Mucosa of rectum (tissue), 2 donors: ENCODE measurements around the gene ACTN3.

Source experiments
- H3K27ac ChIP-seq, 2 donors: one replicate each; pipeline ENCODE4 v1.7.0; 2013; ENCODE audit warnings: inconsistent platforms in 2 of 2, low read depth in 2 of 2, low read length in 2 of 2
- H3K27me3 ChIP-seq, 2 donors: one replicate each; pipeline ENCODE4 v1.7.0; 2013; ENCODE audit warnings: low read length in 2 of 2; ENCODE audit not compliant: control insufficient read depth in 2 of 2, insufficient read depth in 2 of 2
- H3K36me3 ChIP-seq, 2 donors: one replicate each; pipeline ENCODE4 v1.7.0; 2013; ENCODE audit warnings: low read length in 2 of 2; ENCODE audit not compliant: control insufficient read depth in 2 of 2, insufficient read depth in 2 of 2
- H3K4me1 ChIP-seq, 2 donors: one replicate each; pipeline ENCODE4 v1.7.0; 2013; ENCODE audit warnings: low read length in 2 of 2, mild to moderate bottlenecking in 1 of 2; ENCODE audit not compliant: control insufficient read depth in 2 of 2, insufficient read depth in 2 of 2
- H3K4me3 ChIP-seq, 2 donors: one replicate each; pipeline ENCODE4 v1.7.0; 2013; ENCODE audit warnings: low read length in 2 of 2
- H3K9ac ChIP-seq, 2 donors: one replicate each; pipeline ENCODE4 v1.7.0; 2013; ENCODE audit warnings: low read length in 2 of 2, low read depth in 1 of 2, mild to moderate bottlenecking in 1 of 2
- H3K9me3 ChIP-seq, 2 donors: one replicate each; pipeline ENCODE4 v1.7.0; 2013; ENCODE audit warnings: low read length in 2 of 2; ENCODE audit not compliant: control insufficient read depth in 2 of 2
- donor health status: healthy.
- donor health status: Normal muscosa, but diverticular disease.

The ACTN3 gene

DNA sequence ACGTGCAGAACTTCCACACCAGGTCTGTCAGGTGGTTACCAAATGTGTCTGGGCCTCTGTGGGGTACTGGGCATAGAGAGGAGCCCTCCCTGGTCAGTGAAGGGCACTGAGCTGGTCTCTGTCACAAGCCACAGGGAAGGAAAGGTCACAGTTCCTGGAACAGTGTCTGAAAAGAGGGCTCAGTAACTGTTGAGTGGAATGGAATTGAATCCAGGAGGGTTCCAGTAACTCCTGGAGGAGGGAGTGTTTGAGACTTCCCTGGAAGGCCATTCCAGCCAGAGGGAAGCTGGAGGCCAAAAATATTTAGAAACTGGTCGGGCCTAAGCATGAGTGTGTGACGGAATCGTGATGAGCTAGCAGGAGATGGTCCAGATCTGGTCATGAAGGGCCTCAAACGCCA, 7.9 kb downstream of the ACTN3 start:
- Histone ChIP-seq H3K9me3 (no peaks in the 10 kb centered on the region), H3K27ac (no peak overlapping the region), H3K9ac (no peak overlapping the region), H3K27me3 (peaks cover 2 to 5% of the 10 kb centered on the region in 2 donors), H3K4me3 (no peak overlapping the region), H3K4me1 (peaks cover 0 to 2% of the 10 kb centered on the region in 2 donors), H3K36me3 (no peaks in the 10 kb centered on the region)

DNA sequence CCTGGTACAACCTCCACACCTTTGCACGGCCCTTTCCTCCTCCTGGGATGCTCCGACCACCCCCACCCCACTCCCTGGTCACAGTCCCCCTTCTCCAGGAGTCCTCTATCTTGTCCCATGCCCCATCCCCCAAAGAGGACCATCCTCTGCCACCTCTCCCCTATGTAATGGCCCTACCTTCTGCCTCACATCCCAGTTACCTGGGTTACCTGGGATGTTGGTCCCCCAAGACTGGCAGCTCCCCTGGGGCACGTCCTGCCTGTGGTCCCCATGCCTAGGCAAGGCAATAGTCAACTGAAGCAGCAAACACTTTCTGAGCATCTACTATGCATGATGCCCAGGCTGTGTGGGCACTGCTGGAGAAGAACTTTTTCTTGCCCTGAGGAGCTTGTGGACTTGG, 8.7 kb downstream of the ACTN3 start:
- Histone ChIP-seq H3K4me3 (no peak overlapping the region), H3K9ac (no peak overlapping the region), H3K27me3 (peaks cover 2 to 5% of the 10 kb centered on the region in 2 donors), H3K27ac (no peak overlapping the region), H3K36me3 (no peaks in the 10 kb centered on the region), H3K9me3 (no peaks in the 10 kb centered on the region), H3K4me1 (peaks cover 0 to 2% of the 10 kb centered on the region in 2 donors)

DNA sequence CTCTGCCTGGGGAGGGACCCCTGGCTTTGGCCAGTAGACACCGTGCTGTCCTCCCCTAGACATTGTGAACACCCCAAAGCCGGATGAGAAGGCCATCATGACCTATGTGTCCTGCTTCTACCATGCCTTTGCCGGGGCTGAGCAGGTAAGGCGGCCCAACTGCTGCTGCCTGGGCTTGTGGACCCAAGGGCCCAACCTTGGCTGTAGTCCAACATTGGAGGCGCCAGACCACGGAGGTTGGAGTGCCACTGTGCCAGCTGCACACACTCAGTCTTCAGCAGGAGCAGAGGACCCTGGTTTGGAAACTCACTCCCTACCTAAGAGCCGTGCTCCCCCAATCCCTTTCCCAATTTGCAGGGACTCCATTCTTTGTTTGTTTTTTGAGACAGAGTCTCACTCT, 9.4 kb downstream of the ACTN3 start:
- Histone ChIP-seq H3K4me3 (no peak overlapping the region), H3K9ac (no peak overlapping the region), H3K27me3 (peaks cover 2 to 5% of the 10 kb centered on the region in 2 donors)

DNA sequence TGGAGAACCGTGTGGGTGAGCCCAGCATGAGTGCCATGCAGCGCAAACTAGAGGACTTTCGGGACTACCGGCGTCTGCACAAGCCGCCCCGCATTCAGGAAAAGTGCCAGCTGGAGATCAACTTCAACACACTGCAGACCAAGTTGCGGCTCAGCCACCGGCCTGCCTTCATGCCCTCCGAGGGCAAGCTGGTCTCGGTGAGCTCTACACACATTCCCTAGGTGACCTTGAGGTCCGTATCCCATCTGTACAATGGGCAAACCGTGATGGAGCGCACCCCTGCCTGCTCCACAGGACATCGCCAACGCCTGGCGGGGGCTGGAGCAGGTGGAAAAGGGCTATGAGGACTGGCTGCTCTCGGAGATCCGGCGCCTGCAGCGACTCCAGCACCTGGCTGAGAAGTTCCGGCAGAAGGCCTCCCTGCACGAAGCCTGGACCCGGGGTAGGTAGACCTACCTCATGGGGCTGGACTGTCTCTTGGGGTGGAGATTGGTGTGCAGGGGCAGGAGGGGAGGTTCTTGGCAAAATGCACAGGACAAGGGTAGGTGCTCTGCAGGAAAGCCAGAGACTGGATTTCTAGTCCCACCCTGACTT, 11.1 kb downstream of the ACTN3 start:
- Histone ChIP-seq H3K4me1 (peaks cover 0 to 2% of the 10 kb centered on the region in 2 donors), H3K9me3 (no peaks in the 10 kb centered on the region), H3K9ac (no peak overlapping the region), H3K36me3 (no peaks in the 10 kb centered on the region), H3K27ac (no peak overlapping the region), H3K4me3 (no peak overlapping the region), H3K27me3 (peaks cover 2 to 5% of the 10 kb centered on the region in 2 donors)

More for the DNA sequence above, 9.4 kb downstream of the ACTN3 start:
- Histone ChIP-seq H3K36me3 (no peaks in the 10 kb centered on the region), H3K9me3 (no peaks in the 10 kb centered on the region), H3K27ac (no peak overlapping the region), H3K4me1 (peaks cover 0 to 2% of the 10 kb centered on the region in 2 donors)

DNA sequence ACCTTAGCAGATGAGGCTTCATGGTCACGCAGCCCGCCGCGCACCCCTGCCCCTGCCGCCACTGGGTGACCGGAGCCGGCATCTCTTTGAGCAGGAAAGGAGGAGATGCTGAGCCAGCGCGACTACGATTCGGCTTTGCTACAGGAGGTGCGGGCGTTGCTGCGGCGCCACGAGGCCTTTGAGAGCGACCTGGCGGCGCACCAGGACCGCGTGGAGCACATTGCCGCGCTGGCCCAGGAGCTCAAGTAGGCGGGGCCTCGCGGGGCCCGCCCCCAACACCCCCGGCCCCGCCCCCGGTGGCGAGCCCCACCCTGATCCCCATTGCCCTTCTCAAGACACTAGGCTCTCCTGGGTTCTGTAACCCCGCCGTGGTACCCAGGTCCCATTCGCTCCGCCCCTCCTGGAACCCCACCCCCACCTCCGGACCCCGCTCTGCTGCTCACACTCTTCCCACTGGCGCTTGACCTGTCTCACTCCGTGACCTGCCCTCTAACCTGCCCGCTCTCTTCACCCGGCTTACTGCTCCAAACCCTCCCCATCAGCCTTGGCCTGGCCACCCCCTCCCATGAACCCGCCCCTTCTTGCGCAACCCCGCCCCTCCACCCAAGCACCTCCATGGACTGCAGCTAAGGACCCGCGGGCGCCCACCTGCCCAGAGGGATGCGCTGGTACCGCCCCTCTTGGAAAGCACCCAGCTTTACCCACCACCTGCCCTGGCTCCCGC, 12.6 kb downstream of the ACTN3 start:
- Histone ChIP-seq H3K4me3 (no peak overlapping the region), H3K4me1 (peaks cover 0 to 2% of the 10 kb centered on the region in 2 donors), H3K9me3 (no peaks in the 10 kb centered on the region), H3K27me3 (peaks cover 2 to 5% of the 10 kb centered on the region in 2 donors), H3K27ac (no peak overlapping the region), H3K36me3 (no peaks in the 10 kb centered on the region), H3K9ac (no peak overlapping the region)

DNA sequence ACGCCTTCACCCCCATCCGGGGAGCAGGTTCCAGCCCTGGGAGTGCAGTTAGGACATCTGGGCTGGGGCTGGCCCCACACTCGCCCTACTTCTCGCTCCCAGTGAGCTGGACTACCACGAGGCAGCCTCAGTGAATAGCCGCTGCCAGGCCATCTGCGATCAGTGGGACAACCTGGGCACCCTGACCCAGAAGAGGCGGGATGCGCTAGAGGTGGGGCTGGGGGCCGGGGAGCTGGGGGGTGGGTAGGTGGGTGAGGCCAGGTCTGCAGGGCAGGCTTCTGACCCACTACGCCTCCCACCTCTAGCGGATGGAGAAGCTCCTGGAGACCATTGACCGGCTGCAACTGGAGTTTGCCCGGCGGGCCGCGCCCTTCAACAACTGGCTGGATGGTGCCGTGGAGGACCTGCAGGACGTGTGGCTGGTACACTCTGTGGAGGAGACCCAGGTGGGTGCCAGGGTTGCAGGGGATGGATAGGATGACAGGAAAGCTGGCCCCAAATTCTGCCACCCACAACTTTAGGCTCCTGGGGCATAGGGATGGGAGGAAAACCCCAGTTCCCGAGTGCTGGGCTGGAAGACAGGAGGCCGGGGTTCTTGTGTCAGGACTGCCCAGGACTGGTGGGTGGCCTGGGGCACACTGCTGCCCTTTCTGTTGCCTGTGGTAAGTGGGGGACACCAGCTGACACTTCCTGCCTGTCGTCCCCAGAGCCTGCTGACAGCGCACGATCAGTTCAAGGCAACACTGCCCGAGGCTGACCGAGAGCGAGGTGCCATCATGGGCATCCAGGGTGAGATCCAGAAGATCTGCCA, 13.4 kb downstream of the ACTN3 start:
- no peak overlapping the region for H3K4me3 ChIP-seq
- no peaks in the 10 kb centered on the region for H3K36me3 ChIP-seq
- no peak overlapping the region for H3K27ac ChIP-seq
- peaks cover 2 to 5% of the 10 kb centered on the region in 2 donors for H3K27me3 ChIP-seq
- no peak overlapping the region for H3K9ac ChIP-seq
- peaks cover 0 to 2% of the 10 kb centered on the region in 2 donors for H3K4me1 ChIP-seq
- H3K9me3 ChIP-seq: no peaks in the 10 kb centered on the region

DNA sequence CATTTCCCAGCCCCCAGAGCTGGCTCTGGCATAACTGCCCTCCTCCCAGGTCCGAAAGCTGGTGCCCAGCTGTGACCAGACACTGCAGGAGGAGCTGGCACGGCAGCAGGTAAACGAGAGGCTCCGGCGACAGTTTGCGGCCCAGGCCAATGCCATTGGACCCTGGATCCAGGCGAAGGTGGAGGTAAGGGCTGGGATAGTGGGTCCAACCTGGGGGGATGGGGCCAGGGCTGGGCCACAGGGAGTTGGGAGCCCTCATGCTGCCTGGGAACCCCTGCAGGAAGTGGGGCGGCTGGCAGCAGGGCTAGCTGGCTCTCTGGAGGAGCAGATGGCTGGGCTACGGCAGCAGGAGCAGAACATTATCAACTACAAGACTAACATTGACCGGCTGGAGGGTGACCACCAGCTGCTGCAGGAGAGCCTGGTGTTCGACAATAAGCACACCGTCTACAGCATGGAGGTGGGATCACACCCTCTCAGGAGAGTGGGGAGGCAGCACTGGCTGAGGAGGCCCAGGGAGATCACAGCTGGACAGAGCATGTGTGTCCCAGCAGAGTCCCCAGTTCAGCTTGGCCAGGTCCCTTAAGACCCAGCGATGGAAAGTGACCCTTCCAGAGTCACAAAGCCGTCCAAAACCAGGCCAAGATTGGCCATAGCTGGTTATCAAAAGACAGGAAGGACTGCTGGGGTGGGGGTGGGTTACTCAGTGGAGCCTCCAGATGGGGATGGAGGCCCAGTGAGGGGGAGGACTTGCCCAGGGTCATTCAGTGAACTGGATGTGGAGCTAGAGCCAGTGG, 14.7 kb downstream of the ACTN3 start:
- Histone ChIP-seq H3K27ac (no peak overlapping the region), H3K9me3 (no peaks in the 10 kb centered on the region), H3K27me3 (peaks cover 2 to 5% of the 10 kb centered on the region in 2 donors), H3K9ac (no peak overlapping the region), H3K36me3 (no peaks in the 10 kb centered on the region), H3K4me1 (peaks cover 0 to 2% of the 10 kb centered on the region in 2 donors), H3K4me3 (no peak overlapping the region)

DNA sequence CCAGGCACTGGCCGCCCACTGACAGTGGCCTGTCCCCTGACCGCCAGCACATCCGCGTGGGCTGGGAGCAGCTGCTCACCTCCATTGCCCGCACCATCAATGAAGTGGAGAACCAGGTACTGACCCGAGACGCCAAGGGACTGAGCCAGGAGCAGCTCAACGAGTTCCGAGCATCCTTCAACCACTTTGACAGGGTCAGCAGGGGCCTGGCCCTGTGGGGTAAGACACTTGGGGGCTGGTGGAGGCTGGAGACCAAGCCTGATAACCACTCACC, 15.2 kb downstream of the ACTN3 start:
- Histone ChIP-seq H3K4me3 (no peak overlapping the region), H3K36me3 (no peaks in the 10 kb centered on the region), H3K27me3 (peaks cover 2 to 5% of the 10 kb centered on the region in 2 donors), H3K4me1 (peaks cover 0 to 2% of the 10 kb centered on the region in 2 donors), H3K27ac (no peak overlapping the region), H3K9ac (no peak overlapping the region), H3K9me3 (no peaks in the 10 kb centered on the region)

DNA sequence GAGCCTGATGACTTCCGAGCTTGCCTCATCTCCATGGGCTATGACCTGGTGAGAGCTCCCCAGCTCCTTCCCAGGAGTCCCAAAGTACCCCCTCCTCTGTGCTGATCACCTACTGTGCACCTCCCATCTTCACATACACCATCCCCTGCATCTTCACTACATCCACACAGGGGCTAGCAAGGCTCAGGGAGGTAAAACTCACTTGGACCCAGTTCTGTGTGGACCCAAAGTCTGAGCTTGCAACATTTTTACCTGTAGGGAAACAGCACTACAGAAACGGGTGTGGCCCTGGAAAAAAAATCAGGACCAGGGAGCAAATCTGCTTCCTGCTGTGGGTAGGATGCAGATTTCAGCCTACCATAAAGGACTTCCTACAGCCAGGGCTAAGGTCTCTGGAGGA, 15.6 kb downstream of the ACTN3 start:
- Histone ChIP-seq H3K27me3 (peaks cover 2 to 5% of the 10 kb centered on the region in 2 donors), H3K4me3 (no peak overlapping the region), H3K4me1 (peaks cover 0 to 2% of the 10 kb centered on the region in 2 donors), H3K9me3 (no peaks in the 10 kb centered on the region), H3K36me3 (no peaks in the 10 kb centered on the region), H3K9ac (no peak overlapping the region), H3K27ac (no peak overlapping the region)
